Fibroblast of the conjunctiva (primary cell): ENCODE data around the gene ACACB.

ENCODE experiments used
- DNase-seq: peaks from one replicate; pipeline ENCODE4 v3.0.0-alpha.2; 2010; ENCODE audit warnings: low read depth

The ACACB gene

GRCh38 chr12:109258607-109259544 is 142.5 kb downstream of the ACACB start:
- DNase-seq: no peak

- no peak for DNase-seq
Observed at GRCh38 chr12:109259545-109259895, 143.1 kb downstream of the ACACB start.

GRCh38 chr12:109261087-109261486 is 144.7 kb downstream of the ACACB start:
- DNase-seq: no peak

- DNase-seq: no peak
Observed at GRCh38 chr12:109261939-109262338, 145.6 kb downstream of the ACACB start.

- DNase-seq: no peak
Observed at GRCh38 chr12:109263439-109263838, 147.1 kb downstream of the ACACB start.

GRCh38 chr12:109264095-109264942 is 147.9 kb downstream of the ACACB start:
- DNase-seq: peak; percentile 30

- DNase-seq: no peak
Observed at GRCh38 chr12:109264943-109265650, 148.7 kb downstream of the ACACB start.

- DNase-seq: no peak
Observed at GRCh38 chr12:109266106-109266879, 149.9 kb downstream of the ACACB start.

GRCh38 chr12:109267361-109267760 is 151.0 kb downstream of the ACACB start:
- no peak for DNase-seq

- no peak for DNase-seq
Observed at GRCh38 chr12:109268896-109269295, 152.5 kb downstream of the ACACB start.

- no peak for DNase-seq
Observed at GRCh38 chr12:109269428-109269827, 153.0 kb downstream of the ACACB start.

GRCh38 chr12:109270494-109270893 is 154.1 kb downstream of the ACACB start:
- DNase-seq: no peak

GRCh38 chr12:109271418-109271817 is 155.0 kb downstream of the ACACB start:
- no peak for DNase-seq

- no peak for DNase-seq
Observed at GRCh38 chr12:109273354-109273753, 157.0 kb downstream of the ACACB start.

- no peak for DNase-seq
Observed at GRCh38 chr12:109274381-109274780, 158.0 kb downstream of the ACACB start.

- DNase-seq: no peak
Observed at GRCh38 chr12:109275173-109275572, 158.8 kb downstream of the ACACB start.

GRCh38 chr12:109276160-109276559 is 159.8 kb downstream of the ACACB start:
- DNase-seq: no peak

GRCh38 chr12:109277255-109277898 is 161.0 kb downstream of the ACACB start:
- DNase-seq: no peak

GRCh38 chr12:109277899-109278762 is 161.7 kb downstream of the ACACB start:
- peak; percentile 27 for DNase-seq

GRCh38 chr12:109278912-109279311 is 162.5 kb downstream of the ACACB start:
- no peak for DNase-seq
